HepG2 (cell line): Measurements from ENCODE around the gene GMFB. TPM values are rescaled to one million over a fixed set of nuclear protein-coding genes. Genes with fewer than 3 reads are reported as not detected.

ENCODE experiments used
- ATAC-seq: fragments of 200-7000 bp; cut with Tn5 transposase; 3 replicates; pipeline ENCODE4 v1.9.1; 2020; ENCODE audit warnings: mild to moderate bottlenecking, moderate library complexity
- BruUV-seq: library from RNA; stranded (reverse); fragments of 400-500 nt; replicated peaks from 2 replicates; lab custom pipeline; 2021; lab: Mats Ljungman, UMichigan
- CTCF ChIA-PET: fragments of 300-600 bp; formaldehyde crosslinking; extraction: SDS; loops from one replicate; lab custom pipeline; 2021; ENCODE audit warnings: low total read pairs, inconsistent platforms, low intra/inter-chr PET ratio; lab: Yijun Ruan, JAX
- POLR2A ChIA-PET: fragments of 350-600 bp; sonication (Branson Sonifier 250); formaldehyde crosslinking; loops from one replicate; lab custom pipeline; 2020; ENCODE audit warnings: antibody characterized with exemption, inconsistent platforms; lab: Yijun Ruan, JAX
- DNase-seq: peaks from one replicate; pipeline ENCODE4 v3.0.0-alpha.2; 2015; ENCODE audit warnings: low spot score
- FAIRE-seq: peaks from 3 replicates; lab custom pipeline; 2011; peaks lifted over from hg19 to GRCh38; lab: Jason Lieb, UNC
- H2AFZ ChIP-seq: one replicate; pipeline ENCODE4 v1.6.1; 2011; ENCODE audit warnings: low read length, inconsistent platforms
- H3K27ac ChIP-seq: fragments of 300-600 bp; 3 replicates; pipeline ENCODE4 v1.8.0; 2011; ENCODE audit warnings: mixed run types, mild to moderate bottlenecking, mixed read lengths, low read length, inconsistent platforms; ENCODE audit not compliant: insufficient read depth; ENCODE audit errors: extremely low read length
- H3K27me3 ChIP-seq, 2 experiments: fragments of 200-600 bp in 1 of 2; 2 replicates in 1 of 2; 3 replicates in 1 of 2; pipeline versions ENCODE4 v1.6.0 to v1.8.0; 2011; ENCODE audit warnings: low read length in 2 of 2, mild to moderate bottlenecking in 2 of 2, moderate library complexity in 2 of 2, inconsistent platforms in 1 of 2; ENCODE audit not compliant: insufficient read depth in 2 of 2, control insufficient read depth in 1 of 2
- H3K36me3 ChIP-seq, 2 experiments: fragments of 200-600 bp in 1 of 2; replicated peaks in 1 of 2; 2 replicates in 1 of 2; 3 replicates in 1 of 2; pipeline versions ENCODE4 v1.5.1 to v1.8.0; 2011; ENCODE audit warnings: low read length in 2 of 2, inconsistent platforms in 1 of 2; ENCODE audit not compliant: insufficient read depth in 2 of 2, control insufficient read depth in 1 of 2
- H3K4me1 ChIP-seq: 2 replicates; pipeline ENCODE4 v1.5.1; 2012; ENCODE audit warnings: low read length, inconsistent platforms; ENCODE audit not compliant: insufficient read depth
- H3K4me2 ChIP-seq: 2 replicates; pipeline ENCODE4 v1.6.0; 2011; ENCODE audit warnings: low read depth, low read length, inconsistent platforms
- H3K4me3 ChIP-seq, 3 experiments: fragments of 200-600 bp in 1 of 3; sonication (generic), shearing (Covaris generic) in 1 of 3; replicated peaks in 1 of 3; 2 replicates each; pipeline ENCODE4 v1.5.1; 2011 to 2016; ENCODE audit warnings: low read length in 3 of 3, inconsistent platforms in 2 of 3, low read depth in 2 of 3, mild to moderate bottlenecking in 2 of 3, control low read depth in 1 of 3, mixed read lengths in 1 of 3; ENCODE audit not compliant: insufficient read depth in 1 of 3
- H3K79me2 ChIP-seq: one replicate; pipeline ENCODE4 v1.6.1; 2011; ENCODE audit warnings: low read length, inconsistent platforms; ENCODE audit not compliant: insufficient read depth
- H3K9ac ChIP-seq: 2 replicates; pipeline ENCODE4 v1.6.0; 2011; ENCODE audit warnings: mild to moderate bottlenecking, low read depth, low read length, inconsistent platforms; ENCODE audit not compliant: insufficient read depth
- H3K9me3 ChIP-seq: 2 replicates; pipeline ENCODE4 v1.5.1; 2012; ENCODE audit warnings: mild to moderate bottlenecking, low read length
- H4K20me1 ChIP-seq: 2 replicates; pipeline ENCODE4 v1.6.0; 2011; ENCODE audit warnings: inconsistent platforms, mild to moderate bottlenecking, low read length, moderate library complexity; ENCODE audit not compliant: insufficient read depth
- CSRNP1 ChIP-seq: sonication (generic); formaldehyde crosslinking; IDR thresholded peaks from 2 replicates; pipeline ENCODE4 v1.8.1; 2023; ENCODE audit warnings: mild to moderate bottlenecking, missing genetic modification reagents
- EP300 ChIP-seq, 3 experiments: sonication (generic) in 1 of 3; formaldehyde crosslinking in 1 of 3; IDR thresholded peaks; 2 replicates each; pipeline versions ENCODE4 v1.5.1 to v1.6.1; 2011 to 2020; ENCODE audit warnings: low read depth in 2 of 3, low read length in 2 of 3, borderline replicate concordance in 1 of 3, improper control_type of control experiment in 1 of 3, mild to moderate bottlenecking in 1 of 3, missing genetic modification reagents in 1 of 3, moderate library complexity in 1 of 3
- HINFP ChIP-seq: sonication (generic); formaldehyde crosslinking; IDR thresholded peaks from 2 replicates; pipeline ENCODE4 v1.4.0; 2020; ENCODE audit warnings: low read depth, mild to moderate bottlenecking, missing genetic modification reagents
- HMGA1 ChIP-seq: sonication (generic); formaldehyde crosslinking; conservative IDR thresholded peaks from 2 replicates; pipeline ENCODE4 v1.4.0; 2020; ENCODE audit warnings: missing genetic modification reagents
- MAFF ChIP-seq: IDR thresholded peaks from 2 replicates; pipeline ENCODE4 v1.6.1; 2011; ENCODE audit warnings: low read depth, low read length, improper control_type of control experiment
- MTF2 ChIP-seq: sonication (generic); formaldehyde crosslinking; IDR thresholded peaks from 2 replicates; pipeline ENCODE4 v1.5.0; 2020; ENCODE audit warnings: missing genetic modification reagents, borderline replicate concordance
- NKX3-1 ChIP-seq: sonication (generic); formaldehyde crosslinking; IDR thresholded peaks from 2 replicates; pipeline ENCODE4 v1.5.0; 2020; ENCODE audit warnings: missing genetic modification reagents
- PRDM10 ChIP-seq: sonication (generic); formaldehyde crosslinking; IDR thresholded peaks from 2 replicates; pipeline ENCODE4 v1.4.0; 2020; ENCODE audit warnings: low read depth, missing genetic modification reagents
- RARA ChIP-seq: IDR thresholded peaks from 2 replicates; pipeline ENCODE4 v1.6.1; 2016; ENCODE audit warnings: missing genetic modification reagents, missing compliant biosample characterization
- TOPORS ChIP-seq: sonication (generic); formaldehyde crosslinking; IDR thresholded peaks from 2 replicates; pipeline ENCODE4 v1.8.0; 2023; ENCODE audit warnings: mild to moderate bottlenecking, missing genetic modification reagents
- ZFP36 ChIP-seq: fragments of 150-350 bp; IDR thresholded peaks from 2 replicates; pipeline ENCODE4 v1.6.1; 2018; ENCODE audit warnings: borderline replicate concordance, low read length, low read depth; ENCODE audit not compliant: partially characterized antibody
- ZNF121 ChIP-seq: sonication (generic); formaldehyde crosslinking; IDR thresholded peaks from 2 replicates; pipeline ENCODE4 v1.5.0; 2020; ENCODE audit warnings: mild to moderate bottlenecking, missing genetic modification reagents
- ZNF253 ChIP-seq: sonication (generic); formaldehyde crosslinking; IDR thresholded peaks from 2 replicates; pipeline ENCODE4 v1.8.0; 2022; ENCODE audit warnings: mild to moderate bottlenecking, missing genetic modification reagents, borderline replicate concordance
- ZNF260 ChIP-seq: sonication (generic); formaldehyde crosslinking; IDR thresholded peaks from 2 replicates; pipeline ENCODE4 v1.4.0; 2020; ENCODE audit warnings: missing genetic modification reagents, low read depth, mild to moderate bottlenecking, borderline replicate concordance
- ZNF263 ChIP-seq: sonication (generic); formaldehyde crosslinking; IDR thresholded peaks from 2 replicates; pipeline ENCODE4 v1.4.0; 2020; ENCODE audit warnings: missing genetic modification reagents
- ZZZ3 ChIP-seq: sonication (generic); formaldehyde crosslinking; IDR thresholded peaks from 2 replicates; pipeline ENCODE4 v1.4.0; 2020; ENCODE audit warnings: missing genetic modification reagents, mild to moderate bottlenecking, borderline replicate concordance
- WGBS: methylation state at CpG from one replicate; pipeline ENCODE4 v1.1.6; 2017; ENCODE audit warnings: low lambda C conversion rate; 5-methylcytosine and 5-hydroxymethylcytosine counted together
- in situ Hi-C: cut with HindIII; loops from 2 replicates; pipeline ENCODE4 v1.10.0; 2017; ENCODE audit warnings: low pct_unique_long_range_greater_than_20kb; ENCODE audit not compliant: extremely low pct_ligation_motif_present
- intact Hi-C: fragments of 100-400 bp; cut with micrococcal nuclease; formaldehyde crosslinking; loops from one replicate; pipeline ENCODE4 v1.10.0; 2022; ENCODE audit not compliant: unreplicated experiment
- polyA plus RNA-seq, 8 experiments: library from polyadenylated mRNA; depleted of rRNA in 3 of 8; stranded (reverse) in 7 of 8; unstranded in 1 of 8; fragments of >200 nt; fragmentation: Illumina TruSeq in 4 of 8; extraction: Trizol in 4 of 8; gene quantifications; 2 replicates each; pipeline versions ENCODE4 v1.2.1 to v1.2.3, GENCODE V29; 2011 to 2016; ENCODE audit warnings: low read depth in 4 of 8, missing spikeins in 1 of 8, mixed read lengths in 1 of 8; ENCODE audit not compliant: insufficient read depth in 1 of 8
- total RNA-seq, 5 experiments: library from RNA; depleted of rRNA; stranded (reverse); fragments of >200 nt; fragmentation: Illumina TruSeq; extraction: Trizol; gene quantifications; 2 replicates each; pipeline ENCODE4 v1.2.3, GENCODE V29; 2016; ENCODE audit warnings: low read depth in 1 of 5

GMFB gene
- total and polyA plus RNA-seq, 2 of the 13 experiments (the other 11 are each of a cell fraction or from before 2014, with no cell fraction given) = 17.3 to 68.2 TPM

- Histone ChIP-seq H3K9me3 (no peaks in the 10 kb centered on the region), H3K27me3 (no peaks in the 10 kb centered on the region), H3K4me2 (no peak overlapping the region), H3K4me3 (no peak overlapping the region), H3K9ac (no peak overlapping the region), H4K20me1 (no peaks in the 10 kb centered on the region), H3K79me2 (no peaks in the 10 kb centered on the region), H3K36me3 (peaks cover 2 to 4% of the 10 kb centered on the region in 2 experiments; a peak in 3 of 5 replicates), H3K4me1 (peaks cover 18% of the 10 kb centered on the region), H3K27ac (no peak overlapping the region), H2AFZ (no peak overlapping the region)
- DNase-seq (no peak), ATAC-seq (no peak), FAIRE-seq (no peak)
- intact Hi-C loops = no loop called here
- in situ Hi-C loops = no loop called here
- POLR2A ChIA-PET = interaction anchor here (0.6 kb wide), 1 partner anchor 31 kb away, joined by 3 read pairs; no protein-coding TSS in a partner anchor
- 97% methylated on average over 3 of the region's 3 CpGs for WGBS
- CTCF ChIA-PET = no interaction called here
- no TSS peak for BruUV-seq
- TF ChIP-seq ZFP36 (no peak), ZNF253 (no peak), ZNF121 (no peak), ZZZ3 (CRISPR knock-in tag) (no peak), HINFP (no peak), MTF2 (CRISPR knock-in tag) (no peak), MAFF (peak; percentile 78), ZNF260 (CRISPR knock-in tag) (no peak), NKX3-1 (CRISPR knock-in tag) (no peak), PRDM10 (CRISPR knock-in tag) (no peak), ZNF263 (CRISPR knock-in tag) (no peak), CSRNP1 (CRISPR knock-in tag) (no peak), TOPORS (CRISPR knock-in tag) (no peak), EP300 (IDR thresholded peaks at IDR 0.05; ENCODE audit: low read depth in 2 of 2, low read length in 2 of 2) (no peak), EP300 (CRISPR knock-in tag; IDR thresholded peaks at IDR 0.05; ENCODE audit: borderline replicate concordance) (no peak), HMGA1 (CRISPR knock-in tag) (no peak), RARA (no peak)
Measured at GRCh38 chr14:54532111-54533012, 43.6 kb upstream of the GMFB start.
